BE2C (cell line): Measurements from ENCODE around the gene ANKHD1.

Experiments
- DNase-seq: peaks from one replicate; pipeline ENCODE4 v3.0.0-alpha.2; 2020
- H3K27me3 ChIP-seq: fragments of 250-450 bp; sonication (Bioruptor Pico); 2 replicates; pipeline ENCODE4 v1.5.1; 2020; ENCODE audit warnings: mild to moderate bottlenecking
- H3K36me3 ChIP-seq: fragments of 250-450 bp; sonication (Bioruptor Pico); 2 replicates; pipeline ENCODE4 v1.5.1; 2020; ENCODE audit warnings: mild to moderate bottlenecking
- H3K4me1 ChIP-seq: fragments of 250-450 bp; sonication (Bioruptor Pico); 2 replicates; pipeline ENCODE4 v1.5.1; 2020
- H3K4me3 ChIP-seq: 2 replicates; pipeline ENCODE4 v1.5.1; 2011; ENCODE audit warnings: low read depth, low read length
- H3K9me3 ChIP-seq: fragments of 250-450 bp; sonication (Bioruptor Pico); 2 replicates; pipeline ENCODE4 v1.5.1; 2020
- TF ChIP-seq, protein P1 (sequence below): IDR thresholded peaks from 2 replicates; pipeline ENCODE4 v1.5.1; 2012; ENCODE audit warnings: mild to moderate bottlenecking, low read depth, low read length

Gene ANKHD1

DNA sequence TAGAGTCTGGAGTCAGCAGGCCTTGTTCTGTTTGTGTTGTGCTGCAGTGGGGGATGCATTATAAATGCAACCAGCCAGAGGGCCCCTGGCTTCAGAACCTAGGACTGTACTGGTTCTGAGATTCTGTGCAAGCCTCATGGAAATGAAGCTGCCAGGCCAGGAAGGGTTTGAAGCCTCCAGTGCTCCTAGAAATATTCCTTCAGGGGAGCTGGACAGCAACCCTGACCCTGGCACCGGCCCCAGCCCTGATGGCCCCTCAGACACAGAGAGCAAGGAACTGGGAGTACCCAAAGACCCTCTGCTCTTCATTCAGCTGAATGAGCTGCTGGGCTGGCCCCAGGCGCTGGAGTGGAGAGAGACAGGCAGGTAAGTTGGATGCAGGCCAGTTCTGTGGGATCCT is 41.5 kb upstream of the ANKHD1 start, which contains the start of gene SLC4A9:
SLC4A9 (plus strand) TSS at position 94 of the 400 bp plus-strand sequence; CDS start at position 137, 43 bp downstream.
- Histone ChIP-seq H3K36me3 (no peaks in the 10 kb centered on the region), H3K9me3 (no peaks in the 10 kb centered on the region), H3K27me3 (no peaks in the 10 kb centered on the region), H3K4me3 (no peak within 1 kb of the TSS), H3K4me1 (no peaks in the 10 kb centered on the region)
- TF ChIP-seq, protein P1, sequence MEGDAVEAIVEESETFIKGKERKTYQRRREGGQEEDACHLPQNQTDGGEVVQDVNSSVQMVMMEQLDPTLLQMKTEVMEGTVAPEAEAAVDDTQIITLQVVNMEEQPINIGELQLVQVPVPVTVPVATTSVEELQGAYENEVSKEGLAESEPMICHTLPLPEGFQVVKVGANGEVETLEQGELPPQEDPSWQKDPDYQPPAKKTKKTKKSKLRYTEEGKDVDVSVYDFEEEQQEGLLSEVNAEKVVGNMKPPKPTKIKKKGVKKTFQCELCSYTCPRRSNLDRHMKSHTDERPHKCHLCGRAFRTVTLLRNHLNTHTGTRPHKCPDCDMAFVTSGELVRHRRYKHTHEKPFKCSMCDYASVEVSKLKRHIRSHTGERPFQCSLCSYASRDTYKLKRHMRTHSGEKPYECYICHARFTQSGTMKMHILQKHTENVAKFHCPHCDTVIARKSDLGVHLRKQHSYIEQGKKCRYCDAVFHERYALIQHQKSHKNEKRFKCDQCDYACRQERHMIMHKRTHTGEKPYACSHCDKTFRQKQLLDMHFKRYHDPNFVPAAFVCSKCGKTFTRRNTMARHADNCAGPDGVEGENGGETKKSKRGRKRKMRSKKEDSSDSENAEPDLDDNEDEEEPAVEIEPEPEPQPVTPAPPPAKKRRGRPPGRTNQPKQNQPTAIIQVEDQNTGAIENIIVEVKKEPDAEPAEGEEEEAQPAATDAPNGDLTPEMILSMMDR = no peak
- no peak for DNase-seq

DNA sequence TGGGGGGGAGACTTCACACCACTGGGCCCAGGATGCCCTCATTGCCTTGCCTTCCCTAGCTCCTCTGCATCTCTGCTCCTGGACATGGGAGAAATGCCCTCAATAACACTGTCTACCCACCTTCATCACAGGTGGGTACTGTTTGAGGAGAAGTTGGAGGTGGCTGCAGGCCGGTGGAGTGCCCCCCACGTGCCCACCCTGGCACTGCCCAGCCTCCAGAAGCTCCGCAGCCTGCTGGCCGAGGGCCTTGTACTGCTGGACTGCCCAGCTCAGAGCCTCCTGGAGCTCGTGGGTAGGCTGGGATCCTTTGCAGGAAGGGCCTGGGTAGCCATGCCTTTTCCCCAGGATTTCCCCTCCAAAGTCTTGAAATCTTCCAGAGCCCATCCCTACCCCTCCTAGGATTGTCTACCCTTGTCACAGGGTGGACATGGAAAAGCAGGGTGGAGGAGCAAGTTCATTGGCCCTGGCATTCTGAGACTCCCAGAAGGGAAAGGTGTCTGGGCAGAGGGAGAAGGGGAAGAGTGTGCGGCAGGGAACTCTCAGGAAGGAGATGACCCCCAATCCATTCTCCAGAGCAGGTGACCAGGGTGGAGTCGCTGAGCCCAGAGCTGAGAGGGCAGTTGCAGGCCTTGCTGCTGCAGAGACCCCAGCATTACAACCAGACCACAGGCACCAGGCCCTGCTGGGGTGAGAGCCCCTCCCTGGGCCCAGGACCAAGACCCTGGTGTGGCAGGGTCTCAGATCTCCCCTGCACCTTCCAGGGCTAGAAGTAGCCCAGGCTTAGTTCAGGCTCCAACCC is 40.8 kb upstream of the ANKHD1 start:
- H3K4me1 ChIP-seq = no peaks in the 10 kb centered on the region
- H3K9me3 ChIP-seq = no peaks in the 10 kb centered on the region
- no peak overlapping the region for H3K4me3 ChIP-seq
- no peaks in the 10 kb centered on the region for H3K36me3 ChIP-seq
- H3K27me3 ChIP-seq = no peaks in the 10 kb centered on the region
- TF ChIP-seq, protein P1 = no peak
- no peak for DNase-seq

DNA sequence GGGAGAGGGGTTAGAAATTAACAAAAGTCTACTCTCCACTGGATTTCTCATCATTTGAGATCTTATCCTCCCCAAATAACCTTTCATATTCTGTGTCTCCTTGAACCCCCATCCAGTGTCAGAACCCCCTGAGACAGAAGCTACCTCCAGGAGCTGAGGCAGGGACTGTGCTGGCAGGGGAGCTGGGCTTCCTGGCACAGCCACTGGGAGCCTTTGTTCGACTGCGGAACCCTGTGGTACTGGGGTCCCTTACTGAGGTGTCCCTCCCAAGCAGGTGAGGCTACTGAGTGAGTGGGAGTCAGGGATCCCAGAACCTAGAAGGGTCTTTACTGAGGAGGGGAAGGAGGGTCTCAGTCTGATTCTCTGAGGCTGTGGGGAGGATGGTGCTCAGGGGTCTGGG is 39.7 kb upstream of the ANKHD1 start:
- TF ChIP-seq, protein P1 = no peak
- no peak overlapping the region for H3K4me3 ChIP-seq
- H3K36me3 ChIP-seq = no peaks in the 10 kb centered on the region
- DNase-seq = no peak
- H3K4me1 ChIP-seq = no peaks in the 10 kb centered on the region
- no peaks in the 10 kb centered on the region for H3K27me3 ChIP-seq
- no peaks in the 10 kb centered on the region for H3K9me3 ChIP-seq

DNA sequence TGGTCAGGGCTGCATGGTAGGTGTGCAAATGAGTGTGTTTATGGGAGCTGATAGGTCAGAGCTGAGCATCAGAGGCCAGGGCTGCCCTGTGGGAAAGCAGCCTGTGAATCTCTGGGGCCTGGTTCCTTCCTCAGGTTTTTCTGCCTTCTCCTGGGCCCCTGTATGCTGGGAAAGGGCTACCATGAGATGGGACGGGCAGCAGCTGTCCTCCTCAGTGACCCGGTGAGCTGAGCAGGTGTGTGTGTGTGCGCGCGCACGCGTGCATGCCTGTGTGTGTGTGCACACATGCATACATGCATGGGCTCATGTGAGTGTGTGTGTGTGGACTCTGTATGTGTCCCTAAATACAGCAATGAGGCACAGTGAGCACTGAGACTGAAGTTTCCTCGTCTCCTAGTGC is 39.3 kb upstream of the ANKHD1 start:
- no peaks in the 10 kb centered on the region for H3K4me1 ChIP-seq
- DNase-seq = no peak
- no peaks in the 10 kb centered on the region for H3K9me3 ChIP-seq
- H3K4me3 ChIP-seq = no peak overlapping the region
- TF ChIP-seq, protein P1 = no peak
- no peaks in the 10 kb centered on the region for H3K36me3 ChIP-seq
- no peaks in the 10 kb centered on the region for H3K27me3 ChIP-seq

DNA sequence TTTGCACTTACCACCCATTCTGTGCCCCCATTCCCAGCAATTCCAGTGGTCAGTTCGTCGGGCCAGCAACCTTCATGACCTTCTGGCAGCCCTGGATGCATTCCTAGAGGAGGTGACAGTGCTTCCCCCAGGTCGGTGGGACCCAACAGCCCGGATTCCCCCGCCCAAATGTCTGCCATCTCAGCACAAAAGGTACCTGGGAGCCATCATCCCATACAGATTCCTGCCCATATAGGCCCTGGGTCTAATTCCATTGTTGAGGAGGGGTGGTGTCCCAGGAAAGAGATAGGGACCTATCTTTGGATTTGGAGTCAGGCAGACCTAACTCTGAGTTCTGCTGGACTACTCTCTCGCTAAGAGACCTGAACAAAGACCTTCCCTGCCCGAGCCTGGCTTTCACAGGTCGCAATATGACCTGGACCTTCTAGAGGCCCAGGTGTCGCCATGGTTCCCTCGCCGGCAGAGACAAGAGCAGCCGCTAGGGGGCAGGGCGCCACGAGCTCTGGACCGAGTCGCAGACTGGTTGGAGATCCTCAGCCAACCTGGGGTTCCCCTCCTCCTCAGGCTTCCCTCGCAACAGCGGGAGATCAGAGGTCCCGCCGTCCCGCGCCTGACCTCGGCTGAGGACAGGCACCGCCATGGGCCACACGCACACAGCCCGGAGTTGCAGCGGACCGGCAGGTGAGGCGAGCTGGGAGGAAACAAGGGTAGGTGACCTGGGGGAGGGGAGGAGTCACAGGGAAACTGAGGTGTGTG is 38.6 kb upstream of the ANKHD1 start:
- peak overlapping the region; percentile 35 for H3K4me3 ChIP-seq
- no peaks in the 10 kb centered on the region for H3K4me1 ChIP-seq
- H3K9me3 ChIP-seq = no peaks in the 10 kb centered on the region
- TF ChIP-seq, protein P1 = peak; percentile 87
- DNase-seq = peak; percentile 84
- H3K36me3 ChIP-seq = no peaks in the 10 kb centered on the region
- no peaks in the 10 kb centered on the region for H3K27me3 ChIP-seq
